HG02973 (cell line): ENCODE data around the gene IGF2BP3.
"Not testable (repeated sequence)": the region's sequence is repeated elsewhere in the genome, so short reads cannot be mapped to it uniquely, and the experiment has no call there.

Experiments
- ATAC-seq: cut with Tn5 transposase; IDR thresholded peaks from one replicate; pipeline ENCODE4 v1.9.1; 2021; ENCODE audit warnings: moderate library complexity; ENCODE audit not compliant: unreplicated experiment

IGF2BP3 gene

DNA sequence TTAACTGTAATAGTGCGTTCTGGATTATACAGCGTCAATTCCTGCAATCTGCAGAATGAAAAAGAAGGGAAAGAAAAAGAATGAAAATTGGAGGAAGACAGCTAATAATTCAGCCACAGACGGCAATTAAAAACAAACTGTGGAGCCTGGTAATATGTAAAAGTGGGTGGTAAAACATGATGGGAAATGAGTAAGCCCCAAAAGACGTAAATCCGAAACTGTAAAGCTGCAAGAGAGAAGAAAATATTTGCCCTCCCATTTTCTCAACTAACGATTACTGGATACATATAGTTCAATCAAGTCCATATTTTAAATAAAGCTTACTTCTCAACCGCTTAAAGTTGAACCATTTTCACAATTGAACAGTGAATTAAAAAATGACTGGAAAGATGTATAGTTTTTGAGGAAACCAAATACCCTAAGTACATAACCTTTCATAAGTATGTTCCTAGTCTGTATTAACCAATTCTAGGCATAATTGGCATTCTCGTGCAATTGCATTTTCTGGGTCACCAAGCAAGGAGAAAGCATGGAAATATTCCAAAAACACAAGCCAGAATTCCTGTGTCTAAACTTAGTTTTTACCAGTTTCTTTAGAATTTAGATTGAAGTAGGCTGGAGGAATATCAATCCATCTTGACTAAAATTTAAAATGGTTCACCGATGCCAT is 126.3 kb downstream of the IGF2BP3 start:
- ATAC-seq = no peak

DNA sequence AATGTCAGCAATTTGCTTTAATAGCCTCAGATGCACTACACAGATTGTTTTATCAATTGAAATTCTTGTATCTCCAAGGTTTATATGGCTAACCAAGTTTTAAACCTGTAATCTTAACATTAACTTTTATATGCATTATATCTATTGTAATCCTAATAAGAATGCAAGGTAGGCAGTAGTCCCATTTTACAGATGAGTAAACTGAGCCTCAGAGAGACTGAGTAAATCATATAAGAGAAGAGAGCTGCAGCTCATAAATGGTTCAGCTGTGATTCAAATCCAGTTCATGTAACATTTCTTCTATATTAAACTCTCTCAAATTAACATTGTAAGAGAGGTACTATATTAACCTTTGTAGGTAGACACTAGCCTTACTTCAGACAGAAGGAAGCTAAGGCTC is 127.2 kb downstream of the IGF2BP3 start:
- no peak for ATAC-seq

DNA sequence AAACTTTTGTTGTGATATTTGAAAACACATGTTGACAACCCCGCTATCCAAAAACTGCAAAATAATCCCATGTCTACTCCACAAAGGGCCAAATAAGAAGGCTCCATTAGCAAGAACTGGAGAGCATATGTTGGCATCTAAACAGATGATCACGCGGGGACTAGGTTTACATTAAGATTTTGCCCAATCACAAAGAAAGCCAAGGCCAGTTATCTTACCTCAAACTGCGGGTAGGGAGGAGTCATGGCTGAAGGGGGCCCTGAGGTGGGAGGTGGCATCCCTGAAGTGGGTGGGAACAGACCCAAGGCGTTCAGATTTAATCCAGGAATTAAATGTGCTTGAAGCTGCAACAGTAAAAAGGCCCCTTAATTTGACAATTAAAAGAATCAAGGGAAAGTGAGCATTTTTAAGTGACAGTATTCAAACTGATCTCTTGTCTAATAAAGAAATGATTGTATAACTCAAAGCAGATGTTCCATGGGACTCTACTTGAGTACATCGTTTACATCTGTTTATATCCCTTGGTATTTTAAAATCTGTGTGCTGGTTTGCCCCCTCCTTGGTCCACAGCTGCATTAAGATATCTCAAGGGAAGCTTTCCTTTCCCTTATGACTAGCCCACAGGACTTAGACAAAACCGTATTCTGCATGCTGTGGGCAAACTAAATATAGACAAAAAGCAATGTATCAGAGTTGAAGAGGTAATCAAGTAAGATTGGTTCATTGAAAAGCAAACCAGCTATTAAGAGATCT is 128.3 kb downstream of the IGF2BP3 start:
- no peak for ATAC-seq

DNA sequence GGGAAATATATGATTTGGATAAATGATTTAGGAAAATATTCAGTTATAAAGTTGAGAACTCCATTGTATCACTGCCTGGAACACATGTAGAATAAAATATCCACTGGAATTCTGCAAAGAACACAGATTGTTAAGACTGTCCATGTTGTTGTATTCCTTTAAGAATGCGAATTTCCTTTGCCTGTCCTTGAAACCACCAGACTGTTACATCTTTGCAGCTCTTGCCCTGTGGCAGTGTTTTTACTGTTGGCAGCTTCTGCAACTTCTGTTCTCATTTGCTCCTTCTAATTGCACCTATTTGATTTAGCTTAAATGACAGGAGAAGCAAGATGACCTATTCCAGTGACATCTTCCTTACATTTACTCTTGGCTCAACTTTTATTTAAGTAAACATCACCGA is 131.4 kb downstream of the IGF2BP3 start:
- ATAC-seq = no peak

DNA sequence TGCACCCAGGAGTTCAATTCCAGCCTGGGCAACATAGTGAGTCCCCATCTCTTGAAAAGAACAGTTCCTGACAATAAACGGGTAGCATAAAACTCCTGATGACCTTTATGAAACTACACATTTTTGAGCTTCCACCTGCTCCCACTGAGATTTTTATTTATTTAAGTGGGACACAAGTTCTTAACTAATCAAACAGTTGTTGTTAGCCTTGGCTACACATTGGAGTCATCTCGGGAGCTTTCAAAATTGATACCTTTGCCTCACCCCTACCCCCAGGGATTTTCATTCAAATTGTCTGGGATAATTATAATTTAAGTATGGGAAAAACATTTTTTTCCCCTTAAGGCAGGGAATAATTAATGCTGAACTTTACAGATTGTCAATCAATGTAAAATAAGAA is 131.9 kb downstream of the IGF2BP3 start:
- ATAC-seq = no peak

DNA sequence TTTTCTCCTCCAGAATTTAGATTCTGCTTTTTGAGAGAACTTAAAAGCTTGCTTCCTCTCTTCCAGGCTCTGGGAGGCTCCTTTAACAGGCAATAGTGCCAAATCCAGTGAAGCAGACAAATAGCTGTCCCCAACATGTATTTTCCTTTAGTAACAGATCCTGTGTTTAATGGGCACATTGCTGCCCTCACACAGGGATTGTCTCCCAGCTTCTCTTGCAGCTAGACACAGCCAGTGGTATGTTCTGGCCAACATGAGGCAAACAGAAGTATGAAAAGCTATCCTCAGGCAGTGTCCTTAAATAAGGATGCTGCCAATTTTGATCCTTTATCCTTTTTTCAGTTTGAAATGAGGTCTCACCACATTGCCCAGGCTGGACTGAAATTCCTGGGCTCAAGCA is 132.9 kb downstream of the IGF2BP3 start:
- no peak for ATAC-seq

DNA sequence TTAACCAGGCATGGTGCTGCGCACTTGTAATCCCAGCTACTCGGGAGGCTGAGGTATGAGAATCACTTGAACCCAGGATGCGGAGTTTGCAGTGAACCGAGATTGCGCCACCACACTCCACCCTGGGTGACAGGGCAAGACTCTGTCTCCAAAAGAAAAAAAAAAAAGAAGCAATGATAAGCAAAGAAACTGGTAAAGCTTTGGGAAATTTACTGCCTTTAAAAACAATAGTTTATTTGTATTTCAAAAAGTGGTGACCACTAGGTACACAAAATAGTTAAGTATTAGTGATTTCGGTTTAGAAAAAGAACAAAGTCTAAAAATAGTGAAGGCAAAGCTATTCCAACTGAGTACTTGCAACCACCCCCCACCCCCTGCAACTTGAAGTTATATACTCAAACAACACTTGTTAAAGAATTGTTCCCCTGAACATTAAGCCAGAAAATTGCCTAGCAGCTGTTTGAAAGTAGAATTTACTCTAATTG is 133.4 kb downstream of the IGF2BP3 start:
- no peak for ATAC-seq

DNA sequence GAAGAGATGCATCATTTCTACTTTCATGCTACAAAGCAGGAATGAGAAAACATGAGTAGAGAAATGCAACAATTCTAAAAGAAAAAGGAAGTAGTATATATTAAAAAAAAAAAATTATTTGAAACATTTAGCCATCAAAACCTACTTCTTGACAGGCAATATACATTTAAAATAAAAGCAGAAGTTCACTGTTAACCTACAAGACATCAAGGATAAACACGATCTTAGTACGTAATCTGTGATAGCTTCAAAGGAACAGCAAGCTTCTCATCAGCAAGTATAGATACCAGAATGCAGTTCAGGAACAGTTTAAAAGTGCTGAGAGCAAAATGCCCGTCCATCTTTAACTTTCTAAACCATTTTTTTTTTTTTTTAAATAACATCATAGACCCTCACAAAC is 134.2 kb downstream of the IGF2BP3 start:
- ATAC-seq = no peak

DNA sequence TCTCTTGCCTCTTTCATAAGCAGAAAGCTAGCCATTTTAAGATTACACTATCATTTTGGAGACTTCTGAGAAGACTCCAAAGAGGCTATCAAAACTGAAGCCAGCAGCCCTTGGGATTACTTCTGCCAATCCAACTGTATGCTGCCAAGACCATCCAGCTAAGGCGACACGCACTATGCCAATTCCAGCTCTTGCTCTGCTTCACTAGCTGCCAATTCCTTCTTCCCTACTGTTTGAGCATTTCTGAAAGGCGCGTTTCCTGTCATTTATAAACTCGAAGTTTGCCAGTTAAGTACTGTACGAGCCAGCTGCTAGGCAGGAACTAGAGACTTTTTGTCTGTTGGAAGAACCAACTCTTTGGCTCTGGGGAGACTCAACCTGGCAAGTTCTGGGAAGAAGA is 134.7 kb downstream of the IGF2BP3 start:
- no peak for ATAC-seq

DNA sequence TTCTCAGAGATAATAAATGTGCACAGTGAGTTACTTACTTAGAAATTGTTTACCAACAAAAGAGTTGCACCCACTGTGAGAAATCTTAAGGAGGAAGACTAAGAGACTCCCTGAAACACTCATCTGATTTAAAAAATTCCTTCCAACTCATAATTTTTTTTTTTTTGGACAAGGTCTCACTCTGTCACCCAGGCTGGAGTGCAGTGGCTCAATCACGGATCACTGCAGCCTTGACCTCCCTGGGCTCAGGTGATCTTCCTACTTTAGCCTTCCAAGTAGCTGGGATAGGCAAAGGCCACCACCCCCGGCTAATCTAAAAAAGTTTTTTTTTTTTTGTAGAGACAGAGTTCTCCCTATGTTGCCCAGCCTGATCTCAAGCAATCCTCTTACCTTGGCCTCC is 135.2 kb downstream of the IGF2BP3 start:
- no peak for ATAC-seq

DNA sequence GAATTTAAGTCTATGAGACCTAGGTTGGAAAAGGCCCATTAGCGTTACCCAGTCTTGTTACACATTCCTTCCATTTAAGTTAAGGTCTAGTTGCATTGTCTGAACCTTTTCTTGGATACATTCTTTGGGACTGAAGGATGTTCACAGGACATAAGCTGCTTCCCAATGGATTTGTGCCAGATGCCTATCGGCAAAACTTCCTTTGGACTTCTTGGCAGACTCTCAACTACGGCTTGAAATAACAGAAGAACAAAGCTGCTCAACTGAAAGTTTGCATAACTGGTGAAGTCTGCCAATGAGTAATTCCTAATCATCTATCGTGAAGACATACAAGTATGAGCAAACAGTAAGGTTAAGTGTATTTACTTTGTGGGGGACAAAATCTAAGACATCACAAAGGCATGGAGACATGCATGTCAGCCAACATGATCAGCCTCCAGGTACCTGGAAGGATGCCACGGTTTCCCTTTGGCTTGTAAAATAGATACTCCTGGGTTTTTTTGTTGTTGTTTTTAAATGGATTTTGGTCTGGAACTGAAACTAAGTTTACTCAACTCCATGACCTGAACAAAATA is 135.7 kb downstream of the IGF2BP3 start:
- ATAC-seq = no peak

DNA sequence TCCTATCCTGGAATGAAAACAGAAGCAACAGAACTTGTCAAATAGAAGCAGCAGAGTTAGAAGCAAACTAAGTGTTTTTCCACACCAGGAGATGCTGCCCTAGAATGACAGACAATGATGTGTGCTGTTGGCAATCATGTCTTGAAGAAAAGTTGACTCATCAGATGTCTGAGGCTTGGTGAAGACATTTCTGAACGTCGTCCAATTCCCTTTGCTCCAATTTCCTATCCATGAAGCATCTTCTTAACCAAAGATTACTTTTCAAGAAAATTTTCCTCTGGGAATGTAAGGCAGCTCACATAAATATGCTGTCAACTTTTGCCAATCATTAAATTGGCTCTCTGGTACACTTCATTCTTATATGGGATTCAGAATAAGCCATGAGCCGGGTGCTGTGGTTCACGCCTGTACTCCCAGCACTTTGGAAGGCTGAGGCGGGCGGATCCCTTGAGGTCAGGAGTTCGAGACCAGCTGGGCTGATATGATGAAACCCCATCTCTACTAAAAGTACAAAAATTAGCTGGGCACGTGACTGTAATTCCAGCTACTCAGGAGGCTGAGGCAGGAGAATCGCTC is 136.5 kb downstream of the IGF2BP3 start:
- ATAC-seq = no peak

DNA sequence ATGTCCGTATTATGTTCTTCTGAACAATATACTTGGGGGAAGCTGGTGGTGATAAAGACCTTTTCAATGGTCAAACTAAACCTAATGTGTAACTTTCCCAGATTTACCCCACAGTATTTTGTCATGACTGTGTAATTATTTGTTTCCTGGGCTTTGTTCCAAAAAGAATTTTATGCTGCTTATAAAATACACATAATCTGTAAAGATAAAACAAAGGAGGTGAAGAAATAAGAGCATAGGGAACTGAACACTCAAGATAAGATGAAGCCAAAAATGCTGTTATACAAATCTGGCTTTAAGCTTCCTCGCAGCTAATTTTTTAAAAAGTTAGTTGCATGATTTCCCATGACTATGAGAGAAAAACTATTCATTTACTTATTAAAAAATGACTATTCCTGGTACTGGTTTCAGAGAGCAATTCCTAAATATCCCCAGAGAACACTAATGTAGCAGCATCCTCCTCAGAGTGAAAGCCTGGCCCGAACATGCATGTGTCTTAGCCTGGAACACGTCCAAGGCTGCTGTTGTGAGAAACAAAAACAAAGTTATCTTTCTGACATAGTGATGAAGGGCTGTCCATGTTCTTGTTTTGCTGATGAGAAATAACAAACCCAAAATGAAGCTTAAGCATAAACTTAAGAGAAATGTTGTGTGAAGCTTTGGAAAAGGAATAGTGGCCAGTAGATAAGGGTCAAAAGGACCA is 137.2 kb downstream of the IGF2BP3 start:
- ATAC-seq = no peak

DNA sequence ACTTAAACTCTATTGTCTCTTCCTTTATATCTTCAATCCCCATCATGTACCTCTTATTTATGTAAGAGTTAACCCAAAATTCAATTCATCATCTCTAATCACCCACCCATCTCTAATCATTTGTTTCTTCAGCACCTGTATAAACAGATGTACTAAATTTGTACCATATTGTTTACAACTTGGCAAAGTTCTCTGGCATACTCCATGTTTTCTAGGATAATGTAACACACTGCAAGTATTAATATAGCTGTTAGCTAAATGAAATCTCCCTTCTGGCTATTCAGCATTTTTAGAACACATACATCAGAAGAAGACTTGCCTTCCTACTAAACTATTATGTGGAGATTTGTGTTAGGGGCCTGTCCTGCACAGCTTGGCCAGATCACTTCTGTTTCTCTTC is 138.1 kb downstream of the IGF2BP3 start:
- ATAC-seq = no peak

DNA sequence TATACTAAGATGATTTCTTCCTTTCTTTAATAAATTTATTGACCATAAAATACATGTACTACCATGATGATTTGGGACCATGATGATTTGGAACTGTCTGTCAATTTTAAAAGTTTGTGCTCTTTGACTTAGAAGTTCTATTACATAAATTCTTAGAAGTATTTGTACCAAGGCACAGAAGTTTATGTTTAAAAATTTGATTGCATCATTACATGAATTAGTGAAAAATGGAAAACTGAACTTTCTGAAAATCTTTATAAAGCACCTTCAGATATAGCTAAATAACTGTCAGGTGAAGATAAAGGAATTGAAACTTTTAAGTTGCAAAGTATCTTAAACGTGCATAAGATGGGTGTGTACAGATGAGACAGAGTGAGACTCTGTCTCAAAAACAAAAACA is 139.2 kb downstream of the IGF2BP3 start:
- ATAC-seq = no peak

DNA sequence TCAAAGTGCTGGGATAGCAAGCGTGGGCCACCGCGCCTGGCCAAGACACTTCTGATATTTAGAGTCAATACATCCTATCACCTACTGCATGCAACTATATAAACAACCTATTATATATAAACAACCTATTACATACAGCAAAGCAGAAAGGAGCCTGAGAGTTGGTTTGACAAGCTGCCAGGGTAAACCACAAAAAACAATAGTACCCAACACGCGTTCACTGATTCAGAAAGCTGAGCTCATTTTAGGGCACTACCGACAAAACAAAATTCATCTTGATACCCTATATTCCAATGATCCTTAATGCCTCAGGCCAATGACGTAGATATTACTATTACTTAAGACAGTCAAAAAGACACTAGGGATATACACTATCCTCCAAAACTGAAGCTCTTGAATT is 154.9 kb downstream of the IGF2BP3 start:
- ATAC-seq = no peak

DNA sequence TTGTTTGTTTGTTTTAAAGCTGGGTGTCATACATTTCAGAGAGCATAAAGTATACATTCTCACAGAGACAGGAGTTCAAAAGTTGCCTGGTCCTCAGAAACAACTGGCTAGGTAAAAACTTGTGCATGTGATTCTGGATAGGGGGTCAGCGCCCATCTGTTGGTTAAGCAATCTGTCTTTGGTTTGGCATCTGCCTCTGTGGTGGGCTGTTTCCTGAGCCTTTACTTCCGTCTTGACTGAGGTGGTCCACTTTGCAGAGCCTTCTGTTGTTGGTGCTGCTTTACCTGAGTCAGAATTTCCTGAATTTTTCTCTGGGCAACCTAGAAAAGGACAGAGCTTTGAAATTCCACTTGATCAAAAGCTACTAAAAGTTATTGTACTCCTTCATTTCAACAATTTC is 158.2 kb downstream of the IGF2BP3 start:
- ATAC-seq = not testable (repeated sequence)

DNA sequence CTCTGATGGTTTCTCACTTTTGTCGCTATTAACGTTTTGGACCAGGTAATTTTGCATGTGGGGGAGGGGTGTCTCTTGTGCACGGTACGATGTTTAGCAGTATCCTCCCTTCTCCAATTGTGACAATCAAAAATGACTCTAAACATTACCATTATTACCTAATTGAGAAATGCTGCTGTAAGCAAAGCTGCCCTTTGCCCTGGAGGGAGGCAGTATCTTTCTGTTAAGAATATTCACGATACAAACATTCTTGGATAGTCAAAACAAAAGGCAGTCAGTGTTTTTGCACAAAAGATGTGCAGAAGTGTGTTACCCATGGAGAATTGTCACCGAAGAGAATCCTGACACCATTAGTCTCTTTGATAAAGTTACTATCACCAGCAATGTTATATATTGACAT is 161.5 kb downstream of the IGF2BP3 start:
- ATAC-seq = no peak

DNA sequence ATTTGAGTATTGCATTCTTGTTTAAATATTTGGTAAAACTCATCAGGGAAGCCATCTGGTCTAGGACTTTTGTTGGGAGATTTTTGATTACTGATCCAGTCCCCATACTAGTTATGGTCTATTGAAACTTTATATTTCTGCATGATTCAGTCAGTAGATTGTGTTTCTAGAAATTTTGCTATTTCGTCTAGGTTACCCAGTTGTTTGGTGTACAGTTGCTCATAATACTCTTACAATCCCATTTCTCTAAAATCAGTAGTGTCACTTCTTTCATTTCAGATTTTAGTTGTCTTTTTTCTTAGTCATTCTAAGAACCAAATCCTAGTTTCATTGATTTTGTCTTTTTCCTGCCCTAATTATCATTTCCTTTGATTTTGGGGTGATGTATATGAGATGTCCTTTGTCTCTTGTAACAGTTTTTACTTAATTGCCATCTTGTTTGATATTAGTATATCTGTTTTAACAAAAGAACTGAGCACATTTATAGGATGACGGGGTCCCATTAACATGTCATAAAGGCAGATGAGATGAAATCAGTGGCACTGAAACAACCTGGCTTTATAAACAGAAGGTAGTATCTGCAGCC is 163.3 kb downstream of the IGF2BP3 start:
- no peak for ATAC-seq

DNA sequence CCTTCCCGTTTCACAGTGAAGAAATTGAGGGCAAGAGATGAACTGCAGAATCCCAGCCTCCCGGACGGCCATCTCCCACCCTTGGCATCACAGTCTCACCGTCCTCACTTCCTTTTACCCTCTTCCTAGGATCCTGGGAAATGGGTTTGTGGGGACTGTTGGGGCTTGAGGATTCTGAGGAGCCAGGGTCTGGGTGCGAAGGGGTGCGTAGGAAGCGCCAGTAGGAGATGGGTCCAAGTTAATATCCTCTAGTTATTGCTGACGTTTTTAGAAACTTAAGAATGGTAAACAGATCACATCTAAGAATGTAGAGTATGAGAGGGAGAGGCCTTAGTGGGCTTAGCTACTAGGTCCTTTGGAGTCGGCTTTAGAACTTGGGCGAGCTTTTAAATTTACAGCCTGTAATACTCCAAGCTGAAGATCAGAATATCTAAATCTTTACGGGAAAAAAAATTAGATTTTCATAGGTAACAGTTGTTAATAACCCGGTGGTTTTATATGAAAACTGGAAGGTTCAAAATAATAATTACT is 170.5 kb downstream of the IGF2BP3 start:
- ATAC-seq = peak; percentile 11
